A549 treated with ZK216348 at 1 μM for 4 hours (cell line): ENCODE measurements around the gene ATP13A1. TPM values are rescaled to one million over a fixed set of nuclear protein-coding genes. Genes with fewer than 3 reads are reported as not detected.

Source experiments
- total RNA-seq: library from RNA; stranded (reverse); fragments of 200-300 nt; extraction: Qiagen RNA extraction; gene quantifications from 5 replicates; pipeline ENCODE4 v1.2.3, GENCODE V29; 2022; ENCODE audit warnings: low read depth

Gene ATP13A1
- total RNA-seq = 19.9 to 37.0 TPM (median 34.3 TPM) in 5 replicates

GRCh38 chr19:19663256-19664120, at the start of gene ATP13A1:
Gene ATP13A1, minus strand, starts transcription at chr19:19663676. Its CDS starts 10 bp downstream, at chr19:19663666.

GRCh38 chr19:19668230-19669012, 4.9 kb upstream of the ATP13A1 start, which contains the start of gene ZNF101:
Gene ZNF101, plus strand, starts transcription at chr19:19668839. Its CDS starts 125 bp downstream, at chr19:19668964.

GRCh38 chr19:19643158-19644053, 20.1 kb downstream of the ATP13A1 start, which contains the start of gene GMIP:
Gene GMIP, minus strand, starts transcription at chr19:19643657. Its CDS starts 128 bp downstream, at chr19:19643529.

GRCh38 chr19:19627621-19628500, 35.6 kb downstream of the ATP13A1 start, which contains the start of gene LPAR2:
Gene LPAR2, minus strand, starts transcription at chr19:19628220. Its CDS starts 945 bp downstream, at chr19:19627275.

GRCh38 chr19:19618219-19619051, 45.0 kb downstream of the ATP13A1 start, which contains the start of gene PBX4:
Gene PBX4, minus strand, starts transcription at chr19:19618687. Its CDS starts 58 bp downstream, at chr19:19618629.

Other genes with a start within 250 kb of the ATP13A1 start
- 0.31 to 2.0 TPM (median 1.7 TPM) in 5 replicates for gene TSSK6, start 148.1 kb downstream of the ATP13A1 start, total RNA-seq
- 139 to 195 TPM (median 160 TPM) in 5 replicates for gene NDUFA13, start 147.5 kb downstream of the ATP13A1 start, total RNA-seq
- 1.9 to 4.4 TPM (median 3.8 TPM) in 5 replicates for gene YJEFN3, start 134.8 kb downstream of the ATP13A1 start, total RNA-seq
- gene CILP2, start 125.4 kb downstream of the ATP13A1 start, total RNA-seq = 0.28 to 0.46 TPM (median 0.37 TPM) in 4 of 5 replicates, not detected in the other
- gene PBX4, start 45.0 kb downstream of the ATP13A1 start, total RNA-seq = 1.6 to 1.8 TPM (median 1.7 TPM) in 5 replicates
- gene LPAR2, start 35.5 kb downstream of the ATP13A1 start, total RNA-seq = 2.0 to 5.4 TPM (median 5.2 TPM) in 5 replicates
- 2.9 to 5.2 TPM (median 4.6 TPM) in 5 replicates for gene GMIP, start 20.0 kb downstream of the ATP13A1 start, total RNA-seq
- 3.7 to 5.0 TPM (median 4.3 TPM) in 5 replicates for gene ZNF101, start 5.2 kb upstream of the ATP13A1 start, total RNA-seq
- gene ZNF14, start 69.4 kb upstream of the ATP13A1 start, total RNA-seq = 1.6 to 2.1 TPM (median 1.9 TPM) in 5 replicates
- 0.36 TPM in 1 of 5 replicates, not detected in the others for gene ZNF506, start 158.1 kb upstream of the ATP13A1 start, total RNA-seq
- gene ZNF253, start 202.2 kb upstream of the ATP13A1 start, total RNA-seq = not detected in 5 replicates
- not detected in 5 replicates for gene ZNF93, start 237.3 kb upstream of the ATP13A1 start, total RNA-seq